Skin epidermis (tissue), 12 donors: ENCODE results near the gene NUP160.

Experiments
- H3K27ac ChIP-seq, 21 experiments: fragments of 200-600 bp; sonication (generic) in 11 of 21; one replicate each; pipeline ENCODE4 v1.5.0; 2020; ENCODE audit warnings: mild to moderate bottlenecking in 3 of 21, inconsistent platforms in 2 of 21, moderate library complexity in 2 of 21
- H3K4me3 ChIP-seq, 7 experiments: fragments of 200-600 bp; sonication (generic) in 2 of 7; one replicate each; pipeline ENCODE4 v1.5.0; 2020; ENCODE audit warnings: inconsistent platforms in 2 of 7, mild to moderate bottlenecking in 2 of 7, moderate library complexity in 1 of 7

NUP160 gene

DNA sequence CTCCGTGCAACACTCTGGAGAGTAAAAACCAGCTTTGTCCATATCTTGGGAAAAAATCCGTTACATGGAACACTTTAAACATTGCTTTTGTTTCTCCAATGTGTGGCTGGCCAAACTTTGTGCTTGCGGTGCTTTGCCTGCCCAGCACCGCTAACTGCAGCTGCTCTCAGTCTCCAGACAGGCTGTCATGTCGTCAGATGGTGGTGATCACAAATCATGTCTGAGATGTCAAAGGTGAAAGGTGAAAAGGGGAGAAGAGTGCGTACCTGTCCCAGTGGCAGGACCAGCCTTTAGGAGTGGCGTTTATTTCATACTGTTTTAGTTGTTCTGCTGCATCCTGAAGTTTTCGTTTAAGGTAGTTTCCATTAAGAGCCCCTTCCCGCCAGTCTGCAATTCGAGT, 115.9 kb downstream of the NUP160 start:
- no peak overlapping the region for H3K27ac ChIP-seq

DNA sequence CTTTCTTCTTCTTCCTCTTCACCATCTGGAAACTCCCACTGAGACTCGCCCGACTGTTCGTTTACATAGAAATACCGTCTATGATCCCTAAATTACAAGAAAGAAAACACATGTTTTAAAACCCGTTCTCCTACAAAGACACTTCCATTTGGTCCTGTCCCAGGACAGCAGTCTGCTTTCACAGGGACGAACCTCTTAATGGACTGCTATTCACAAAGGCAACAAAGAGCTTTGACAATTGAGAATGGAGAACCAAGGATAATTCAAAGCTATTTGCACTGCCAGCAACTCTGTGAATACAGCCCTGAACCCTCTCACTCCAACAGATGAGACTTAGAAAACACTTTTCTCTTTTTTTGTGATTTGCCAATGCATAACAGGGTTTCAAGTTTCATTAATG, 116.7 kb downstream of the NUP160 start:
- no peak overlapping the region for H3K27ac ChIP-seq
- H3K4me3 ChIP-seq = no peak overlapping the region

More for the DNA sequence above, 115.9 kb downstream of the NUP160 start:
- no peak overlapping the region for H3K4me3 ChIP-seq
